ENCODE measurements around the gene PITX1. TPM values are rescaled to one million over a fixed set of nuclear protein-coding genes. Genes with fewer than 3 reads are reported as not detected.
A peak's percentile ranks its signal among the peaks of the same experiment; 100 is the strongest.

PITX1 gene
- total RNA-seq, 2 donors from 2014 or later: 7.8 to 9.9 TPM

- intact Hi-C loops (cut with DNase I): no loop called here
- H3K9ac ChIP-seq (ENCODE audit: low read depth in 2 of 2, low read length in 2 of 2): no peak overlapping the region
- no peak for TF ChIP-seq CTCF (IDR thresholded peaks at IDR 0.05)
- H3K4me1 ChIP-seq: no peaks in the 10 kb centered on the region
- DNase-seq: no peak
- H3K36me3 ChIP-seq: no peaks in the 10 kb centered on the region
- H3K27me3 ChIP-seq: peaks cover 11% of the 10 kb centered on the region
- H3K4me3 ChIP-seq: no peak overlapping the region
- H3K9me3 ChIP-seq: no peaks in the 10 kb centered on the region
- no peak overlapping the region for H3K27ac ChIP-seq
These were observed 21.4 kb upstream of the PITX1 start for GRCh38 chr5:135055396-135055795.

- no peaks in the 10 kb centered on the region for H3K4me1 ChIP-seq
- H3K27ac ChIP-seq: no peak overlapping the region
- H3K9me3 ChIP-seq: no peaks in the 10 kb centered on the region
- no peak overlapping the region for H3K9ac ChIP-seq (ENCODE audit: low read depth in 2 of 2, low read length in 2 of 2)
- peaks cover 11% of the 10 kb centered on the region for H3K27me3 ChIP-seq
- H3K4me3 ChIP-seq: no peak overlapping the region
- no peak for DNase-seq
- no peaks in the 10 kb centered on the region for H3K36me3 ChIP-seq
- intact Hi-C loops (cut with DNase I): no loop called here
- no peak for TF ChIP-seq CTCF (IDR thresholded peaks at IDR 0.05)
These were observed 20.5 kb upstream of the PITX1 start for GRCh38 chr5:135054546-135054945.

- peaks cover 11% of the 10 kb centered on the region for H3K27me3 ChIP-seq
- H3K4me3 ChIP-seq: no peak overlapping the region
- no peak for TF ChIP-seq CTCF (IDR thresholded peaks at IDR 0.05)
- H3K9ac ChIP-seq (ENCODE audit: low read depth in 2 of 2, low read length in 2 of 2): peak overlapping the region in 1 of 2 donors; percentile 23
- H3K9me3 ChIP-seq: no peaks in the 10 kb centered on the region
- H3K4me1 ChIP-seq: no peaks in the 10 kb centered on the region
- H3K36me3 ChIP-seq: no peaks in the 10 kb centered on the region
- H3K27ac ChIP-seq: no peak overlapping the region
- no peak for DNase-seq
- intact Hi-C loops (cut with DNase I): no loop called here
These were observed 20.0 kb upstream of the PITX1 start for GRCh38 chr5:135053989-135054388.

GRCh38 chr5:135053278-135053677 is 19.2 kb upstream of the PITX1 start:
- intact Hi-C loops (cut with DNase I): no loop called here
- H3K27me3 ChIP-seq: peaks cover 11% of the 10 kb centered on the region
- H3K4me3 ChIP-seq: no peak overlapping the region
- no peak for TF ChIP-seq CTCF (IDR thresholded peaks at IDR 0.05)
- H3K36me3 ChIP-seq: no peaks in the 10 kb centered on the region
- no peaks in the 10 kb centered on the region for H3K9me3 ChIP-seq
- H3K9ac ChIP-seq (ENCODE audit: low read depth in 2 of 2, low read length in 2 of 2): no peak overlapping the region
- H3K4me1 ChIP-seq: no peaks in the 10 kb centered on the region
- H3K27ac ChIP-seq: no peak overlapping the region
- DNase-seq: no peak

- TF ChIP-seq CTCF (IDR thresholded peaks at IDR 0.05): no peak
- Histone ChIP-seq H3K9me3 (no peaks in the 10 kb centered on the region), H3K27me3 (peaks cover 11% of the 10 kb centered on the region), H3K9ac (ENCODE audit: low read depth in 2 of 2, low read length in 2 of 2) (no peak overlapping the region), H3K36me3 (no peaks in the 10 kb centered on the region), H3K4me3 (no peak overlapping the region), H3K4me1 (no peaks in the 10 kb centered on the region), H3K27ac (no peak overlapping the region)
- DNase-seq: no peak
- intact Hi-C loops (cut with DNase I): no loop called here
These were observed 18.6 kb upstream of the PITX1 start for GRCh38 chr5:135052511-135053145.

Measured in colonic mucosa (tissue), 4 donors.